ENCODE results near the gene AASDH. TPM values are rescaled to one million over a fixed set of nuclear protein-coding genes. Genes with fewer than 3 reads are reported as not detected.
A peak's percentile ranks its signal among the peaks of the same experiment; 100 is the strongest.

Gene AASDH
- total RNA-seq, 1 donor from 2014 or later: 12.6 TPM

GRCh38 chr4:56303921-56304320, 83.4 kb downstream of the AASDH start:
- H3K4me1 Mint-ChIP-seq: peaks cover 14% of the 10 kb centered on the region
- H3K27me3 Mint-ChIP-seq (ENCODE audit: low read depth): no peaks in the 10 kb centered on the region
- H3K36me3 Mint-ChIP-seq (ENCODE audit: low read depth): peaks cover 3% of the 10 kb centered on the region
- no peak overlapping the region for H3K27ac Mint-ChIP-seq (ENCODE audit: unreplicated experiment)
- DNase-seq (ENCODE audit: low read depth, low spot score): no peak
- TF ChIP-seq CTCF (conservative IDR thresholded peaks at IDR 0.05): no peak
- no peaks in the 10 kb centered on the region for H3K9me3 Mint-ChIP-seq
- no peak overlapping the region for H3K4me3 Mint-ChIP-seq

GRCh38 chr4:56302760-56303159, 84.5 kb downstream of the AASDH start:
- H3K4me1 Mint-ChIP-seq: peaks cover 22% of the 10 kb centered on the region
- H3K4me3 Mint-ChIP-seq: no peak overlapping the region
- no peaks in the 10 kb centered on the region for H3K27me3 Mint-ChIP-seq (ENCODE audit: low read depth)
- no peaks in the 10 kb centered on the region for H3K9me3 Mint-ChIP-seq
- no peak overlapping the region for H3K27ac Mint-ChIP-seq (ENCODE audit: unreplicated experiment)
- H3K36me3 Mint-ChIP-seq (ENCODE audit: low read depth): peaks cover 3% of the 10 kb centered on the region
- TF ChIP-seq CTCF (conservative IDR thresholded peaks at IDR 0.05): no peak
- no peak for DNase-seq (ENCODE audit: low read depth, low spot score)

- H3K9me3 Mint-ChIP-seq: no peaks in the 10 kb centered on the region
- no peak overlapping the region for H3K4me3 Mint-ChIP-seq
- TF ChIP-seq CTCF (conservative IDR thresholded peaks at IDR 0.05): no peak
- no peak overlapping the region for H3K27ac Mint-ChIP-seq (ENCODE audit: unreplicated experiment)
- no peaks in the 10 kb centered on the region for H3K27me3 Mint-ChIP-seq (ENCODE audit: low read depth)
- no peak for DNase-seq (ENCODE audit: low read depth, low spot score)
- H3K36me3 Mint-ChIP-seq (ENCODE audit: low read depth): peaks cover 3% of the 10 kb centered on the region
- peaks cover 26% of the 10 kb centered on the region for H3K4me1 Mint-ChIP-seq
Observed at GRCh38 chr4:56301997-56302496, 85.2 kb downstream of the AASDH start.

GRCh38 chr4:56301181-56301996, 85.9 kb downstream of the AASDH start:
- Mint-ChIP-seq H3K27me3 (ENCODE audit: low read depth) (no peaks in the 10 kb centered on the region), H3K4me3 (peak overlapping the region; percentile 2), H3K36me3 (ENCODE audit: low read depth) (peaks cover 3% of the 10 kb centered on the region)

GRCh38 chr4:56298236-56298635, 89.1 kb downstream of the AASDH start:
- Mint-ChIP-seq H3K9me3 (no peaks in the 10 kb centered on the region), H3K4me1 (peaks cover 34% of the 10 kb centered on the region), H3K27me3 (ENCODE audit: low read depth) (no peaks in the 10 kb centered on the region), H3K27ac (ENCODE audit: unreplicated experiment) (no peak overlapping the region), H3K36me3 (ENCODE audit: low read depth) (peaks cover 6% of the 10 kb centered on the region), H3K4me3 (no peak overlapping the region)
- no peak for DNase-seq (ENCODE audit: low read depth, low spot score)
- TF ChIP-seq CTCF (conservative IDR thresholded peaks at IDR 0.05): no peak

More at GRCh38 chr4:56301181-56301996, 85.9 kb downstream of the AASDH start:
- DNase-seq (ENCODE audit: low read depth, low spot score): peak; percentile 78
- Mint-ChIP-seq H3K27ac (ENCODE audit: unreplicated experiment) (peak overlapping the region; percentile 13), H3K4me1 (peaks cover 30% of the 10 kb centered on the region), H3K9me3 (no peaks in the 10 kb centered on the region)
- TF ChIP-seq CTCF (conservative IDR thresholded peaks at IDR 0.05): peak; percentile 97

All from neural crest cell (in vitro differentiated cells).